GM12891 (cell line): ENCODE measurements around the gene KLHL5.

Experiments used
- PAX5 ChIP-seq: IDR thresholded peaks from 2 replicates; pipeline ENCODE4 v1.6.1; 2011; ENCODE audit warnings: low read length, moderate library complexity, mild to moderate bottlenecking; ENCODE audit not compliant: insufficient read depth, severe bottlenecking
- POLR2AphosphoS5 ChIP-seq: IDR thresholded peaks from 2 replicates; pipeline ENCODE4 v1.6.1; 2011; ENCODE audit warnings: low read depth, low read length, control low read depth
- TAF1 ChIP-seq: IDR thresholded peaks from 2 replicates; pipeline ENCODE4 v1.6.1; 2011; ENCODE audit warnings: low read depth, low read length, control low read depth

DNA sequence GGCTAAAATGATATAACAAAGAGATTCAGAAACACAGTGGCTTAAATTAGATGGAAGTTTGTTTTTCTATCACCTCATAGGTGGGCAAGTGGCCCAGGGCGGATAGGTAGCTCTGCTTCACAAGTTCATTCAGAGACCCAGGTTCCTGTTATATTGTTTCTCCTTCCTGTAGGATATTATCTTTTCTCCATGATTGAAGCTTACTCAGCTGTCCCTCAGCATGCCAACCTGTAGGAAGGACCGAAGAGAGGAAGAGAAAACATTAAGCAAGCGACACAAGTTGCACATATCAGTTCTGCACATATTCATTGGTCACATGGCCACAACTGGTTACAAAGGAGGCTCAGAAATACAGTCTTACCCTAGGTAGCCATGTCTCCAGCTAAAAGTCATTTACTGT, 6.9 kb downstream of the KLHL5 start:
- TF ChIP-seq POLR2AphosphoS5 = no peak
- no peak for TF ChIP-seq TAF1
- no peak for TF ChIP-seq PAX5
